ENCODE data around the gene FLACC1.
"Not testable (repeated sequence)": the region's sequence is repeated elsewhere in the genome, so short reads cannot be mapped to it uniquely, and the experiment has no call there.

The FLACC1 gene, protein sequence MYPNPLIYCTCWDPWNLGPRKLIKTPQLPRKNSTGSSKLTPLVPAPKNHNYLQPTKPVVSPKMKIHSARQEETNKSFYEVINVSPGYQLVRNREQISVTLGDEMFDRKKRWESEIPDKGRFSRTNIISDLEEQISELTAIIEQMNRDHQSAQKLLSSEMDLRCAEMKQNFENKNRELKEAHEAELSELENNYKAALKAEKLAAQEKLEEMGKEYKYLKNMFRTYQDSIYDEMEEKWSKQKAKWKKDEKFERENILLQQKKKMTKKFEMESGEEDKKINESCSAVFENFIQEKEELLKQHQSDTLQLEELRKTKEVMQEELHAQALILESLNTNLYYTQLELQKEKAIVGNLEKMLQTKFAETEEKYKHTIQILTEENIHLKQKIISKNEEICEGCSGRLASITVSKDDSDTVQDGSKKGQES

GRCh38 chr2:201357221-201357620 is at the start of gene FLACC1:
TSS of gene FLACC1 (minus strand) at chr2:201357345. CDS start at chr2:201351404, 5,941 bp downstream.
- no peak for DNase-seq (ENCODE audit: low read depth)

GRCh38 chr2:201406077-201406662 is 49.0 kb upstream of the FLACC1 start:
- no peak for DNase-seq (ENCODE audit: low read depth)

- DNase-seq (ENCODE audit: low read depth), result no peak
Measured at GRCh38 chr2:201404699-201405280, 47.6 kb upstream of the FLACC1 start.

- no peak for DNase-seq (ENCODE audit: low read depth)
Measured at GRCh38 chr2:201403880-201404279, 46.7 kb upstream of the FLACC1 start.

DNA sequence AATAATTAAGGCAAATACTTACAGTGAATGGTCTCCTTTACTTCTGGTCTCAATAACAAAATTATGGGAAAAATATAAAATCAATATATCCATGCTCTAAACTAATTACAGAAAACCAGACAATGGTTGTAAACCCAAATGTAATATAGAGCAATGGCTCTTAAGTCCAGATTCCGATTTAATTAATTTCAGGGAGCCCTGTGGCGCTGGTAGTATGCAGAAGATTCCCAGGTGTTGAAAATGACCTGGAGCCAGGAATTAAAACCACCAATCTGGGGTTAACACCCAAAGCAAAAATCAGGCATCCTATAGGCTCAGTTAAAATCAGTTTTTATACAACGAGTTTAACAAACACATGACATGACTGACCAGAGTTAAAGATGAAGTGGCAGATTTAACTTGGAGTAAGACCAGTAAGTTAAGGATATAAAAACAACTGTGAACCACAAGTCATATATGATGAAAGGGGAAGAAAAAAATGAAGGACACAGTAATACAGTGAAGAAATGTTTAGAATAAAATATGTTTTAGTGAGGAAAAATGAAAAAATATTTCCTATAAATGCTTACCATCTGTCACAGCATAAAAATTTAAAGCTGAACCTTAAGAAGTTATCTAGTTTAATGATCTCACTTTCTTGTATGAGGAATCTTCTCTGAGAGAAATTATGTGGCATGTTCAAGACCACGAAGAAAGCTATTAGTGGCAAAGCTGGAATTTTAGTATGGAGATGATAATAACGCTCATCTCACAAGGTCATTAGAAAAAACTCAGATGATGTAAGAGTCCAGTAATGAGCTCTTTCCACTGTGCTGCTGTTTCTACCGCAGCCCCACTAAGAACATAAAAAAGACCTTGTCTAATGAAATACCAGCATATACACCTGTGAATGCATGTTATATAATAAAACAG is 45.8 kb upstream of the FLACC1 start:
- DNase-seq (ENCODE audit: low read depth), result no peak

DNA sequence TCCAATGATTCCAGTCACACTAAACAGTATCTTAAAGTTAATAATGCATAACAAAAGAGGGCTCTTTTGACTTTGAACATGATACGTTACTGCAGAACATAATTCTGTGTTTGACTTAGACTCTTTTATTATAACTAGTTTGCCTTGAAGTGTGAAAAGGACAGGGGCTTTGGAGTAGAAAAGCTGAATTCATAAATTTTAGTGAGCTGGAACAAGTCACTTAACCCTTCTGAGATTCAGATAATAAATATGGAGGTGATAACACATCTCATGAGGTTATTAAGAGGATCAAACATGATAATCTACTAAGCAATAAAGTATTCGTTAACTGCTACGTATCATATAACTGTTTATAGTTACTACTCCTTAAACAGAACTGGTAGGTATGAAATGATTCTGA is 44.7 kb upstream of the FLACC1 start:
- DNase-seq (ENCODE audit: low read depth), result no peak

GRCh38 chr2:201396595-201396994 is 39.5 kb upstream of the FLACC1 start:
- no peak for DNase-seq (ENCODE audit: low read depth)

DNA sequence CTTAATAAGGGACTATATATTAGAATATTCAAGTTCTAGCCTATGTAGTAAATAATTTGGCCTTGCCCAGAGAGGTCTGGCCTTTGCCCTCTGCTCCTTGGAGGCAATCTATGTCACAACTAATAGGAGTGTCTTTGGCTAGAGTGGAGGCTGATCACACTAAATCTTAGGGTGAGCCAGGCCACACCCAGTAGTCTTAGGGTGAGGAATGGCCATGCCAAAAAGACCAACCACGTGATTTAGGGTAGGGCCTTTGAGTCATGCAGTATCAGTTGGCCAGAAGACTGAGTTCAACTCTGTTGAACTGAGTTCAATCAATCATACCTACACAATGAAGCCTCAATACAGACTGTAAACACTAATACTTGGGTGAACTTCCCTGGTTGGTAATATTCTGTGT is 26.0 kb upstream of the FLACC1 start:
- DNase-seq (ENCODE audit: low read depth), result no peak

DNA sequence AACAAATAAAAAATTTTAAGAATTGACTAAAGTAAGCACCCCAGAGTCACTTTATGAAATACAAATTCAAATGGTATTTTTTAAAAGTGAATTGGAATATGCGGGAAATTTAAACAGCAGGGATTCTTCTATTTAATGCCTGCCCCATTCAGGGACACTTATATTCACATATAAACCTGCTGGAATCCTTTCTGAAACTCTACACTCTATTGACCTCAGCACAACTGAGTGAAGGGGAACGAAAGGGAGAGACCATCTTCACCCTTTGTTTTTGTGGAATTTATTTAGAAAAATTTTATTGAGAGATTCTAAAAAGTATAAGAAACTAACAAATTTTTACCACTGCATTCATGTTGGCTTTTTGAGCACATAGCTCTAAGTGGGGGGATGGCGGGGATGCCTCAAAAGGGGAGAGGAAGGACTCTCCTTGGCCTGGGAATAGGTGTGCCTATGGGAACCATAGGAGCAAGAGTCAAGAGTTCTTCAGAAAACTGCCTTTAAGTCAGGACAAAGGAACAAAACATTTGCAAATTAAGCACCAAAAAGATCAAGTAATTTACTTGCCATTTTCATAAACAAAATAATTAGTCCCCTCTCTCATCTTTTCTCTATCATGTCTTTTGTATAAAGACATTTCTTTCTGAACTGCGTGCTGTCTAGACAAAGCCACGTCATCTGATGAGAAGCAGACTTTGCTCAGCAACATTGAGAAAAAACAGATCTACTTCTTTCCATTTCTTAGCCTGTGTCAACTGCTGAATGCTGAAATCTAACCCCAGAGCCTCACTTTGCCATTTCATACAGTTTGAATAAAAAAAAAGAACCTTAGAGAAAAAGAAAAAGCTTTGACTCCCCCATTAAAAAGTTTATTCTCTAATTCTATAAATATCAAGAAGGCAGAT is 21.6 kb upstream of the FLACC1 start:
- no peak for DNase-seq (ENCODE audit: low read depth)

DNA sequence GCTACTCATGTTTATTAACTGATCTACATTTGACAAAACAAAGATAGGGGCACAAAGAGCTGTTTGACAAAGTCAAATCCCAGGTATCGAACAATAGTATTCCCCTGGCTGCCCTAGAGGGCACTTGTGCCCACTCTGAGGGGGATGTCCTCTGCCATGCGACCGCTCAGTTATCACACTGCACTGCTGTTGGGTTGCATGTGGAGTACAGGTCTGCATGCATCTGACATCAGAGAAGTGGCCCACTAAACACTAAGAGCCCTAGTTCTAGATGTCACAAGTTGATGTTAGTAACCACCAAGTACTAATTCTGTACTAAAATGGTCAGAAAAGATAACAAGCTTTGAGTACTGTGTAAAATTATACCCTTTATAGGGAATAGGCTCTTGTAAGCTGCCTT is 20.1 kb upstream of the FLACC1 start:
- no peak for DNase-seq (ENCODE audit: low read depth)

DNA sequence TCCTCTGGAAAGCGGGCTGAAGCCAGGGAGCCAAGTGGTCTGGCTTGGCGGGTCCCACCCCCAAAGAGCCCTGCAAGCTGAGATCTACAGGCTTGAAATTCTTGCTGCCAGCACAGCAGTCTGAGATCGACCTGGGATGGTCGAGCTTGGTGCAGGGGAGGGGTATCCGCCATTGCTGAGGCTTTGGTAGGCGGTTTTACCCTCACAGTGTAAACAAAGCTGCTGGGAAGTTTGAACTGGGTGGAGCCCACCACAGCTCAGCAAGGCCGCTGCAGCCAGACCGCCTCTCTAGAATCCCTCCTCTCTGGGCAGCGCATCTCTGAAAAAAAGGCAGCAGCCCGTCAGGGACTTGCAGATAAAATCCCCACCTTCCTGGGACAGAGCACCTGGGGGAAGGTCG is 12.6 kb upstream of the FLACC1 start:
- no peak for DNase-seq (ENCODE audit: low read depth)

DNA sequence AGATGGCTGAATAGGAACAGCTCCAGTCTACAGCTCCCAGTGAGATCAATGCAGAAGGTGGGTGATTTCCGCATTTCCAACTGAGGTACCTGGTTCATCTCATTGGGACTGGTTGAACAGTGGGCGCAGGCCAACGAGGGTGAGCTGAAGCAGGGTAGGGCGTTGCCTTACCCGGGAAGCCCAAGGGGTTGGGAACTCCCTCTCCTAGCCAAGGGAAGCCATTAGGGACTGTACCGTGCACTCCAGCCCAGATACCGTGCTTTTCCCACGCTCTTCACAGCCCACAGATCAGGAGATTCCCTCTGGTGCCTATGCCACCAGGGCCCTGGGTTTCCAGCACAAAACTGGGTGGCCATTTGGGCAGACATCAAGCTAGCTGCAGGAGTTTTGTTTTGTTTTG is 12.2 kb upstream of the FLACC1 start:
- DNase-seq (ENCODE audit: low read depth), result not testable (repeated sequence)

- no peak for DNase-seq (ENCODE audit: low read depth)
Measured at GRCh38 chr2:201366146-201366545, 9.0 kb upstream of the FLACC1 start.

GRCh38 chr2:201363857-201364560 is 6.9 kb upstream of the FLACC1 start:
- DNase-seq (ENCODE audit: low read depth), result peak; percentile 2

DNA sequence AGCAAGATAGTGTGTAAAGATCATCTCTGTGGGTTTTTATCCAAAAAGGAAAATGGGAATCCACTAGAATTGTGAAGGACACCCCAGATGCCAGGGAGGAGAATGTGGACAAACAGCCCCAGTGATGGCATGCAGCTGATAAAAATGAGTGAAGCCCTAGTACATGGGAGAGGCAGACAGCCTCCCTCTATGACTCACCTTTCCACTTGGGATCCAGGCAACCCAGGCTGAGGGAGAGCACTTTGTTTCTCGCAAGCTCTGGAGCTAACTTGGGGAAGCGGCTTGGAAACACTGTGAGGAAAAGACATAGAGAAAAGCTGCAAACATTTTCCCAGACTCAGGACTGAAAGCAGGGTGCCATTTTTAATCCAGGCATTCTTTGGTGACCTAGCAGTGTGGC is 5.3 kb upstream of the FLACC1 start:
- DNase-seq (ENCODE audit: low read depth), result no peak

DNA sequence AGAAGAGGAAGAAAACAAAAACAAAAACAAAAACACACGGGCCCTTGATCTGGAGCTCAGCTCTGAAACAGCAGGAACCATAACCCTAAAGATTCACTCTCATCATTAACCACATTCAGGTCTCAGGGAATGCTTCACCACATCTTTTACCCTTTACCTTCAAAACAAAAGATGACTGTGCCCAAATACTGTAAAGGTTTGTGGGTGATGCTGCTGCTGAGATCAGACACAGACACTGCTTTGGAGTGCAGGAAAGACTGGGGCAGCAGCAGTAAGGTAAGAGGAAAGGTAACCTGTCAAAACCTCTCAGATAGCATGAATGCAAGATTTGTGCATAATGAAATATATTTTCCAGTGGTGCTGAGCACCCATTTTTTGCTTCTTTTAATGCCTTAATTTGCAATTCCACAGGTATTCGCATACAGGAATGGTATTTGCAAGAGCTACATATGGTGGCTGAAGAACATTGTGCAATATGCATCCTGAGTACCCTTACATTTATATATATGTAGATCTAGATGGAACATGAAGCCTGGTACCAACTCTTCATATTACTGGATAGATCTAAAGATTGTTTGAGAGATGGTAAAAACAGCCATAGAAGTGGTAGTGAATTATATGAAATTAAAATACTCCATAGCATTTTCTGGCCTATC is 4.1 kb upstream of the FLACC1 start:
- DNase-seq (ENCODE audit: low read depth), result no peak

- DNase-seq (ENCODE audit: low read depth), result no peak
Measured at GRCh38 chr2:201360256-201360655, 3.1 kb upstream of the FLACC1 start.

DNA sequence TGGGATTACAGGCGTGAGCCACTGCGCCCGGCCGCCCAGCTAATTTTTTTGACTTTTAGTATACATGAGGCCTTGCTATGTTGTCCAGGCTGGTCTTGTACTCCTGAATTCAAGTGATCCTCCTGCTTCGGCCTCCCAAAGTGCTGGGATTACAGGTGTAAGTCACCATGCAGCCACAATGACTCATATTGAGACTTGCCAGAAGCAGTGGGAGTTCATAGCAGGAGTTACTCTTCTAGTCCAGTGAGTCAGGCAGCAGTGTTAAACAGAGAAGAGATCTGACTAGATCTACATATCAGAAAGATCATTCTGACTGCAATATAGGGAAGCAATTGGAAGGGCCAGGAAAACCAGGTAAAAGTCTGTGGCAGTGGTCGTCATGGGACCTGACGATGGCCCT is 1.5 kb upstream of the FLACC1 start:
- DNase-seq (ENCODE audit: low read depth), result peak; percentile 21

DNA sequence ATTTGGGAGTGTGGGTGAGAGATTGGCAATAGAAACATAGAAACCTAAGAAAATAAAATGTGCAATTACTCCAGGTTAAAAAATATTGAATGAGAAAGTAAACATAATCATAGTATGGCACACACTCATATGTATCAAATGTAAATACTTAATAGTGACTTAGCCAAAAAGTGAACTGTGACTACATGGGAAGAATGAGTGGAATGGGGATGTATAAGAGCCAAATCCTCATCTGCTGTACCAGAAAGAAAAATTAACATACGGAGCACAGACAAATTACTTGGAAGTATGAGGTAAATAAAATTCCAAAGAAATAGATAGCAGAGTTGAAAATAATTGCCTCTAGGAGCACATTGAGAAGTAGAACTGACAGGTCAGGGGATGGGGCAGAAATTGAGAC is 4.0 kb downstream of the FLACC1 start:
- DNase-seq (ENCODE audit: low read depth), result no peak

DNA sequence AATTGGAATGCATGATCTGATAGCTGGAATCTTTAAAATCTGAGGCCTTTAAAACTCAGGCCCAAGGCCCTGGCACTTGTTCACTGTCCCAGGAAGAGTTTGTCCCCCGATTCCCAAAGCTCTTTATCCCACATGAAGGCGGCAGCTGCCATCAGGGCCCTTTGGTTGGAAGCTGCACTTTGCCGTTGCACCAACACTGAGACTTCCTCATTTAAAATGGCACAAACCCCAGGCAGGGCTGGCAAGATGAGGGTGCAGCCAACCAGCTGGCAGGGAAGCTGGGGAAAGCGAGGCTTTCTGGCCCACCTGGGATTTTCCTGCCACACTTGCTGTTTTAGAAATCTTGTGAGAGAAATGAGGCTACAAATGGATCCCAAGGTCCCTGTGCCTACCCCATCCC is 6.3 kb downstream of the FLACC1 start:
- no peak for DNase-seq (ENCODE audit: low read depth)
